GM23338 (cell line): ENCODE results near the gene ZFYVE28. TPM values are rescaled to one million over a fixed set of nuclear protein-coding genes. Genes with fewer than 3 reads are reported as not detected.

Source experiments
- ATAC-seq: fragments of 200-7000 bp; cut with Tn5 transposase; 3 replicates; pipeline ENCODE4 v1.9.1; 2020
- DNase-seq: peaks from one replicate; pipeline ENCODE4 v3.0.0-alpha.2; 2015; ENCODE audit warnings: low spot score
- H2AFZ ChIP-seq: fragments of 200-600 bp; sonication (generic); 2 replicates; pipeline ENCODE4 v1.8.0; 2016; ENCODE audit warnings: antibody characterized with exemption, mild to moderate bottlenecking, moderate library complexity
- H3F3A ChIP-seq: fragments of 200-600 bp; sonication (generic); replicated peaks from 2 replicates; pipeline ENCODE4 v1.8.0; 2017; ENCODE audit warnings: antibody characterized with exemption, mixed run types, low read depth
- H3K27ac ChIP-seq: fragments of 200-600 bp; sonication (generic); 2 replicates; pipeline ENCODE4 v1.6.1; 2016; ENCODE audit warnings: low read depth
- H3K27me3 ChIP-seq: fragments of 200-600 bp; sonication (generic); 2 replicates; pipeline ENCODE4 v1.8.0; 2016; ENCODE audit warnings: mild to moderate bottlenecking, mixed run types, moderate library complexity; ENCODE audit not compliant: insufficient read depth
- H3K36me3 ChIP-seq: fragments of 200-600 bp; sonication (generic); 2 replicates; pipeline ENCODE4 v1.8.0; 2016; ENCODE audit warnings: mild to moderate bottlenecking; ENCODE audit not compliant: insufficient read depth
- H3K4me1 ChIP-seq: fragments of 200-600 bp; sonication (generic); 2 replicates; pipeline ENCODE4 v1.8.0; 2016; ENCODE audit warnings: mild to moderate bottlenecking, moderate library complexity; ENCODE audit not compliant: insufficient read depth
- H3K4me2 ChIP-seq: fragments of 200-600 bp; sonication (generic); 2 replicates; pipeline ENCODE4 v1.7.1; 2017; ENCODE audit warnings: mixed run types
- H3K4me3 ChIP-seq: fragments of 200-600 bp; sonication (generic); 2 replicates; pipeline ENCODE4 v1.6.1; 2016; ENCODE audit warnings: mixed run types
- H3K79me2 ChIP-seq: fragments of 200-600 bp; sonication (generic); replicated peaks from 2 replicates; pipeline ENCODE4 v1.8.0; 2017; ENCODE audit warnings: mild to moderate bottlenecking; ENCODE audit not compliant: insufficient read depth
- H3K9me2 ChIP-seq: fragments of 200-600 bp; sonication (generic); 2 replicates; pipeline ENCODE4 v1.8.0; 2017; ENCODE audit not compliant: insufficient read depth
- H4K20me1 ChIP-seq: fragments of 200-600 bp; sonication (generic); replicated peaks from 2 replicates; pipeline ENCODE4 v1.8.0; 2017; ENCODE audit warnings: mild to moderate bottlenecking; ENCODE audit not compliant: insufficient read depth
- H3K27ac Mint-ChIP-seq: 2 replicates; pipeline ENCODE4 v1.8.0; 2020; ENCODE audit warnings: inconsistent platforms, mild to moderate bottlenecking, moderate library complexity, mixed read lengths
- H3K27me3 Mint-ChIP-seq: 3 replicates; pipeline ENCODE4 v1.8.0; 2022; ENCODE audit warnings: low read depth, mild to moderate bottlenecking, moderate library complexity, mixed read lengths, inconsistent platforms; ENCODE audit not compliant: insufficient read depth, poor library complexity
- H3K36me3 Mint-ChIP-seq: 3 replicates; pipeline ENCODE4 v1.8.0; 2021; ENCODE audit warnings: low read depth, mild to moderate bottlenecking, inconsistent platforms, moderate library complexity, mixed read lengths
- H3K4me1 Mint-ChIP-seq: 3 replicates; pipeline ENCODE4 v1.8.0; 2020; ENCODE audit warnings: mild to moderate bottlenecking, inconsistent platforms, mixed read lengths
- H3K4me3 Mint-ChIP-seq: 3 replicates; pipeline ENCODE4 v1.8.0; 2021; ENCODE audit warnings: moderate library complexity, mild to moderate bottlenecking, inconsistent platforms, mixed read lengths
- H3K9me3 Mint-ChIP-seq: 3 replicates; pipeline ENCODE4 v1.8.0; 2020; ENCODE audit warnings: moderate library complexity, mild to moderate bottlenecking, inconsistent platforms, mixed read lengths
- CREB1 ChIP-seq: fragments of 250-450 bp; sonication (Bioruptor Pico); IDR thresholded peaks from 2 replicates; pipeline ENCODE4 v1.5.0; 2020; ENCODE audit warnings: low read depth, mild to moderate bottlenecking, moderate library complexity
- EZH2 ChIP-seq: fragments of 200-600 bp; sonication (generic); IDR thresholded peaks from one replicate; pipeline ENCODE4 v1.8.0; 2017; ENCODE audit warnings: antibody characterized with exemption, mild to moderate bottlenecking, low read depth; ENCODE audit not compliant: unreplicated experiment
- EZH2phosphoT487 ChIP-seq: fragments of 200-600 bp; sonication (generic); IDR thresholded peaks from one replicate; pipeline ENCODE4 v1.8.1; 2018; ENCODE audit warnings: antibody characterized with exemption; ENCODE audit not compliant: unreplicated experiment
- JUNB ChIP-seq: IDR thresholded peaks from one replicate; pipeline ENCODE4 v1.6.1; 2016; ENCODE audit warnings: antibody characterized with exemption; ENCODE audit not compliant: unreplicated experiment
- NANOG ChIP-seq: IDR thresholded peaks from 2 replicates; pipeline ENCODE4 v1.6.1; 2016; ENCODE audit warnings: antibody characterized with exemption, borderline replicate concordance
- POLR2AphosphoS5 ChIP-seq: IDR thresholded peaks from 2 replicates; pipeline ENCODE4 v1.6.1; 2016; ENCODE audit warnings: antibody characterized with exemption, low read depth
- STAT1 ChIP-seq: IDR thresholded peaks from one replicate; pipeline ENCODE4 v1.6.1; 2016; ENCODE audit warnings: antibody characterized with exemption; ENCODE audit not compliant: unreplicated experiment
- ZNF114 ChIP-seq: fragments of 250-450 bp; sonication (Bioruptor Pico); IDR thresholded peaks from 2 replicates; pipeline ENCODE4 v1.5.0; 2020; ENCODE audit warnings: mild to moderate bottlenecking, moderate library complexity
- ZNF331 ChIP-seq: fragments of 250-450 bp; sonication (Bioruptor Pico); IDR thresholded peaks from 2 replicates; pipeline ENCODE4 v1.5.0; 2020; ENCODE audit warnings: low read depth, mild to moderate bottlenecking, moderate library complexity
- polyA plus RNA-seq: library from polyadenylated mRNA; unstranded; fragments of >200 nt; fragmentation: Nextera tagmentation; extraction: Ambion mirVana; gene quantifications from 2 replicates; pipeline ENCODE4 v1.2.1, GENCODE V29; 2016
- total RNA-seq: library from RNA; depleted of rRNA; stranded (reverse); fragments of >200 nt; shearing (Covaris generic); gene quantifications from 2 replicates; pipeline ENCODE4 v1.2.3, GENCODE V29; 2014
- TF ChIP-seq, protein P1 (sequence below), 2 experiments: fragments of 200-600 bp in 1 of 2; sonication (generic) in 1 of 2; conservative IDR thresholded peaks; 2 replicates each; pipeline versions ENCODE4 v1.5.1 to v1.6.1; 2016 to 2017; ENCODE audit warnings: antibody characterized with exemption in 2 of 2, low read depth in 2 of 2, mild to moderate bottlenecking in 2 of 2, moderate library complexity in 1 of 2
- TF ChIP-seq, protein P2 (sequence below): fragments of 250-450 bp; sonication (Bioruptor Pico); IDR thresholded peaks from 2 replicates; pipeline ENCODE4 v1.5.0; 2020; ENCODE audit warnings: mild to moderate bottlenecking, moderate library complexity
- TF ChIP-seq, protein P3 (sequence below): IDR thresholded peaks from 2 replicates; pipeline ENCODE4 v1.6.1; 2016; ENCODE audit warnings: antibody characterized with exemption
- TF ChIP-seq, protein P4 (sequence below): IDR thresholded peaks from one replicate; pipeline ENCODE4 v1.6.1; 2018; ENCODE audit warnings: antibody characterized with exemption; ENCODE audit not compliant: unreplicated experiment

The ZFYVE28 gene
- total and polyA plus RNA-seq, 2 experiments from 2014 or later = 2.6 to 4.6 TPM

DNA sequence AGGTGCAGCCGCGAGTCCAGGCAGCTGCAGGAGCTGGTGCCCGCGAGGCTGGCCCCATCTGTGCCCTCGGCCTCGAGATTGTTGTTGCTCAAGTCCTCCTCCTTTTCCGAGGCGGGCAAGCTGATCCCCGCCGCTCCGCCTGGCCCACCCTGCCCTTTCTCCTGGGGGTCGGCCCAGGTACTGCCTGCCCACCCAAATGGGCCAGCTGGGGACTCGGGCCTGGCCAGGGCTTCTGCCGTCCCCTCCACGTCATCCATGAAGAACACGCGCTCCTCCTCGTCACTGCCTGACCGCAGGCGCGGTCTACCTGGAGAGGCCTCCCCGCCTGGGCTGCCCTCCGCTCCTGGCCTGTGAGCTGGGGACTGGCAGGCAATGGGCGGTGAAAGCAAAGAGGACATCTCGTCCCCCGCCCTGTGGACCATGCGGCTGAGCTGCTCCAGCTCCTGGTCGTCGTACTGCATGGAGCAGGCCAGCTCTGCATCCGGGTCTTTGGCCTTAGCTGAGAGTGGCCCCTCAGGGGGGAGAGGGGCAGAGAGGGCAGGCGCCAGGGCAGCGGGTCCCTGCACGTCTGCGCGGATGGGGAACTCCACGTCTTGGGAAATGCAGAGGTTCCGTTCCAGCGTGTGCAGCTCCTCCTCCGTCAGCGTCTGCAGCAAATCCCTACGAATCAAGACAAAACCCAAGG, 113.4 kb downstream of the ZFYVE28 start:
- no peaks in the 10 kb centered on the region for H3K27me3 ChIP-seq
- H2AFZ ChIP-seq = no peak overlapping the region
- no peak overlapping the region for H3K27ac Mint-ChIP-seq
- peaks cover 2% of the 10 kb centered on the region; the same call in 1 of the 3 replicates for H3K4me1 Mint-ChIP-seq
- ATAC-seq (no peak; the same call in 2 of the 3 replicates), DNase-seq (no peak)
- H3F3A ChIP-seq = no peaks in the 10 kb centered on the region
- H3K4me3 Mint-ChIP-seq = no peak overlapping the region
- no peaks in the 10 kb centered on the region for H4K20me1 ChIP-seq
- peaks cover 20% of the 10 kb centered on the region; the same call in 2 of the 3 replicates for H3K9me3 Mint-ChIP-seq
- H3K27ac ChIP-seq = no peak overlapping the region
- TF ChIP-seq POLR2AphosphoS5 (no peak), ZNF114 (CRISPR knock-in tag) (no peak), CREB1 (CRISPR knock-in tag) (no peak), EZH2phosphoT487 (no peak), NANOG (no peak), EZH2 (no peak), STAT1 (no peak), ZNF331 (CRISPR knock-in tag) (no peak), JUNB (no peak)
- TF ChIP-seq, protein P1, sequence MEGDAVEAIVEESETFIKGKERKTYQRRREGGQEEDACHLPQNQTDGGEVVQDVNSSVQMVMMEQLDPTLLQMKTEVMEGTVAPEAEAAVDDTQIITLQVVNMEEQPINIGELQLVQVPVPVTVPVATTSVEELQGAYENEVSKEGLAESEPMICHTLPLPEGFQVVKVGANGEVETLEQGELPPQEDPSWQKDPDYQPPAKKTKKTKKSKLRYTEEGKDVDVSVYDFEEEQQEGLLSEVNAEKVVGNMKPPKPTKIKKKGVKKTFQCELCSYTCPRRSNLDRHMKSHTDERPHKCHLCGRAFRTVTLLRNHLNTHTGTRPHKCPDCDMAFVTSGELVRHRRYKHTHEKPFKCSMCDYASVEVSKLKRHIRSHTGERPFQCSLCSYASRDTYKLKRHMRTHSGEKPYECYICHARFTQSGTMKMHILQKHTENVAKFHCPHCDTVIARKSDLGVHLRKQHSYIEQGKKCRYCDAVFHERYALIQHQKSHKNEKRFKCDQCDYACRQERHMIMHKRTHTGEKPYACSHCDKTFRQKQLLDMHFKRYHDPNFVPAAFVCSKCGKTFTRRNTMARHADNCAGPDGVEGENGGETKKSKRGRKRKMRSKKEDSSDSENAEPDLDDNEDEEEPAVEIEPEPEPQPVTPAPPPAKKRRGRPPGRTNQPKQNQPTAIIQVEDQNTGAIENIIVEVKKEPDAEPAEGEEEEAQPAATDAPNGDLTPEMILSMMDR (conservative IDR thresholded peaks at IDR 0.05; ENCODE audit: low read depth in 2 of 2) = no peak
- TF ChIP-seq, protein P2, sequence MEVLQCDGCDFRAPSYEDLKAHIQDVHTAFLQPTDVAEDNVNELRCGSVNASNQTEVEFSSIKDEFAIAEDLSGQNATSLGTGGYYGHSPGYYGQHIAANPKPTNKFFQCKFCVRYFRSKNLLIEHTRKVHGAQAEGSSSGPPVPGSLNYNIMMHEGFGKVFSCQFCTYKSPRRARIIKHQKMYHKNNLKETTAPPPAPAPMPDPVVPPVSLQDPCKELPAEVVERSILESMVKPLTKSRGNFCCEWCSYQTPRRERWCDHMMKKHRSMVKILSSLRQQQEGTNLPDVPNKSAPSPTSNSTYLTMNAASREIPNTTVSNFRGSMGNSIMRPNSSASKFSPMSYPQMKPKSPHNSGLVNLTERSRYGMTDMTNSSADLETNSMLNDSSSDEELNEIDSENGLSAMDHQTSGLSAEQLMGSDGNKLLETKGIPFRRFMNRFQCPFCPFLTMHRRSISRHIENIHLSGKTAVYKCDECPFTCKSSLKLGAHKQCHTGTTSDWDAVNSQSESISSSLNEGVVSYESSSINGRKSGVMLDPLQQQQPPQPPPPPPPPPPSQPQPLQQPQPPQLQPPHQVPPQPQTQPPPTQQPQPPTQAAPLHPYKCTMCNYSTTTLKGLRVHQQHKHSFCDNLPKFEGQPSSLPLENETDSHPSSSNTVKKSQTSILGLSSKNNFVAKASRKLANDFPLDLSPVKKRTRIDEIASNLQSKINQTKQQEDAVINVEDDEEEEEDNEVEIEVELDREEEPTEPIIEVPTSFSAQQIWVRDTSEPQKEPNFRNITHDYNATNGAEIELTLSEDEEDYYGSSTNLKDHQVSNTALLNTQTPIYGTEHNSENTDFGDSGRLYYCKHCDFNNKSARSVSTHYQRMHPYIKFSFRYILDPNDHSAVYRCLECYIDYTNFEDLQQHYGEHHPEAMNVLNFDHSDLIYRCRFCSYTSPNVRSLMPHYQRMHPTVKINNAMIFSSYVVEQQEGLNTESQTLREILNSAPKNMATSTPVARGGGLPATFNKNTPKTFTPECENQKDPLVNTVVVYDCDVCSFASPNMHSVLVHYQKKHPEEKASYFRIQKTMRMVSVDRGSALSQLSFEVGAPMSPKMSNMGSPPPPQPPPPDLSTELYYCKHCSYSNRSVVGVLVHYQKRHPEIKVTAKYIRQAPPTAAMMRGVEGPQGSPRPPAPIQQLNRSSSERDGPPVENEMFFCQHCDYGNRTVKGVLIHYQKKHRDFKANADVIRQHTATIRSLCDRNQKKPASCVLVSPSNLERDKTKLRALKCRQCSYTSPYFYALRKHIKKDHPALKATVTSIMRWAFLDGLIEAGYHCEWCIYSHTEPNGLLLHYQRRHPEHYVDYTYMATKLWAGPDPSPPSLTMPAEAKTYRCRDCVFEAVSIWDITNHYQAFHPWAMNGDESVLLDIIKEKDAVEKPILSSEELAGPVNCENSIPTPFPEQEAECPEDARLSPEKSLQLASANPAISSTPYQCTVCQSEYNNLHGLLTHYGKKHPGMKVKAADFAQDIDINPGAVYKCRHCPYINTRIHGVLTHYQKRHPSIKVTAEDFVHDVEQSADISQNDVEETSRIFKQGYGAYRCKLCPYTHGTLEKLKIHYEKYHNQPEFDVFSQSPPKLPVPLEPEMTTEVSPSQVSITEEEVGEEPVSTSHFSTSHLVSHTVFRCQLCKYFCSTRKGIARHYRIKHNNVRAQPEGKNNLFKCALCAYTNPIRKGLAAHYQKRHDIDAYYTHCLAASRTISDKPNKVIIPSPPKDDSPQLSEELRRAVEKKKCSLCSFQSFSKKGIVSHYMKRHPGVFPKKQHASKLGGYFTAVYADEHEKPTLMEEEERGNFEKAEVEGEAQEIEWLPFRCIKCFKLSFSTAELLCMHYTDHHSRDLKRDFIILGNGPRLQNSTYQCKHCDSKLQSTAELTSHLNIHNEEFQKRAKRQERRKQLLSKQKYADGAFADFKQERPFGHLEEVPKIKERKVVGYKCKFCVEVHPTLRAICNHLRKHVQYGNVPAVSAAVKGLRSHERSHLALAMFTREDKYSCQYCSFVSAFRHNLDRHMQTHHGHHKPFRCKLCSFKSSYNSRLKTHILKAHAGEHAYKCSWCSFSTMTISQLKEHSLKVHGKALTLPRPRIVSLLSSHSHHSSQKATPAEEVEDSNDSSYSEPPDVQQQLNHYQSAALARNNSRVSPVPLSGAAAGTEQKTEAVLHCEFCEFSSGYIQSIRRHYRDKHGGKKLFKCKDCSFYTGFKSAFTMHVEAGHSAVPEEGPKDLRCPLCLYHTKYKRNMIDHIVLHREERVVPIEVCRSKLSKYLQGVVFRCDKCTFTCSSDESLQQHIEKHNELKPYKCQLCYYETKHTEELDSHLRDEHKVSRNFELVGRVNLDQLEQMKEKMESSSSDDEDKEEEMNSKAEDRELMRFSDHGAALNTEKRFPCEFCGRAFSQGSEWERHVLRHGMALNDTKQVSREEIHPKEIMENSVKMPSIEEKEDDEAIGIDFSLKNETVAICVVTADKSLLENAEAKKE = no peak
- TF ChIP-seq, protein P3, sequence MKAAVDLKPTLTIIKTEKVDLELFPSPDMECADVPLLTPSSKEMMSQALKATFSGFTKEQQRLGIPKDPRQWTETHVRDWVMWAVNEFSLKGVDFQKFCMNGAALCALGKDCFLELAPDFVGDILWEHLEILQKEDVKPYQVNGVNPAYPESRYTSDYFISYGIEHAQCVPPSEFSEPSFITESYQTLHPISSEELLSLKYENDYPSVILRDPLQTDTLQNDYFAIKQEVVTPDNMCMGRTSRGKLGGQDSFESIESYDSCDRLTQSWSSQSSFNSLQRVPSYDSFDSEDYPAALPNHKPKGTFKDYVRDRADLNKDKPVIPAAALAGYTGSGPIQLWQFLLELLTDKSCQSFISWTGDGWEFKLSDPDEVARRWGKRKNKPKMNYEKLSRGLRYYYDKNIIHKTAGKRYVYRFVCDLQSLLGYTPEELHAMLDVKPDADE = no peak
- TF ChIP-seq, protein P4, sequence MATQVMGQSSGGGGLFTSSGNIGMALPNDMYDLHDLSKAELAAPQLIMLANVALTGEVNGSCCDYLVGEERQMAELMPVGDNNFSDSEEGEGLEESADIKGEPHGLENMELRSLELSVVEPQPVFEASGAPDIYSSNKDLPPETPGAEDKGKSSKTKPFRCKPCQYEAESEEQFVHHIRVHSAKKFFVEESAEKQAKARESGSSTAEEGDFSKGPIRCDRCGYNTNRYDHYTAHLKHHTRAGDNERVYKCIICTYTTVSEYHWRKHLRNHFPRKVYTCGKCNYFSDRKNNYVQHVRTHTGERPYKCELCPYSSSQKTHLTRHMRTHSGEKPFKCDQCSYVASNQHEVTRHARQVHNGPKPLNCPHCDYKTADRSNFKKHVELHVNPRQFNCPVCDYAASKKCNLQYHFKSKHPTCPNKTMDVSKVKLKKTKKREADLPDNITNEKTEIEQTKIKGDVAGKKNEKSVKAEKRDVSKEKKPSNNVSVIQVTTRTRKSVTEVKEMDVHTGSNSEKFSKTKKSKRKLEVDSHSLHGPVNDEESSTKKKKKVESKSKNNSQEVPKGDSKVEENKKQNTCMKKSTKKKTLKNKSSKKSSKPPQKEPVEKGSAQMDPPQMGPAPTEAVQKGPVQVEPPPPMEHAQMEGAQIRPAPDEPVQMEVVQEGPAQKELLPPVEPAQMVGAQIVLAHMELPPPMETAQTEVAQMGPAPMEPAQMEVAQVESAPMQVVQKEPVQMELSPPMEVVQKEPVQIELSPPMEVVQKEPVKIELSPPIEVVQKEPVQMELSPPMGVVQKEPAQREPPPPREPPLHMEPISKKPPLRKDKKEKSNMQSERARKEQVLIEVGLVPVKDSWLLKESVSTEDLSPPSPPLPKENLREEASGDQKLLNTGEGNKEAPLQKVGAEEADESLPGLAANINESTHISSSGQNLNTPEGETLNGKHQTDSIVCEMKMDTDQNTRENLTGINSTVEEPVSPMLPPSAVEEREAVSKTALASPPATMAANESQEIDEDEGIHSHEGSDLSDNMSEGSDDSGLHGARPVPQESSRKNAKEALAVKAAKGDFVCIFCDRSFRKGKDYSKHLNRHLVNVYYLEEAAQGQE = no peak
- no peak overlapping the region for H3K4me3 ChIP-seq
- no peaks in the 10 kb centered on the region for H3K4me1 ChIP-seq
- no peak overlapping the region for H3K4me2 ChIP-seq
- H3K9me2 ChIP-seq = no peaks in the 10 kb centered on the region
- no peaks in the 10 kb centered on the region for H3K79me2 ChIP-seq
- peaks cover 4% of the 10 kb centered on the region for H3K27me3 Mint-ChIP-seq
- peaks cover 6% of the 10 kb centered on the region; the same call in 2 of the 3 replicates for H3K36me3 Mint-ChIP-seq
- no peaks in the 10 kb centered on the region for H3K36me3 ChIP-seq
